Measurements from ENCODE around the gene GBX1. TPM values are rescaled to one million over a fixed set of nuclear protein-coding genes. Genes with fewer than 3 reads are reported as not detected.

The GBX1 gene
- total and polyA plus RNA-seq, 2 donors (not counting 3 experiments of a cell fraction or from before 2014, with no cell fraction given) = not detected

GRCh38 chr7:151128716-151129115 is 38.8 kb downstream of the GBX1 start:
- TF ChIP-seq FOS (IDR thresholded peaks at IDR 0.05; ENCODE audit: borderline replicate concordance, insufficient read depth, low read length) = no peak
- Histone ChIP-seq H3K9ac (replicated peaks; ENCODE audit: extremely low read depth, insufficient read depth, low read length) (no peak overlapping the region), H3K9me3 (replicated peaks; ENCODE audit: control insufficient read depth, insufficient read depth, low read length) (no peaks in the 10 kb centered on the region), H4K20me1 (replicated peaks; ENCODE audit: control insufficient read depth, extremely low read depth, insufficient read depth, low read length) (peaks cover 2% of the 10 kb centered on the region), H3K27ac (ENCODE audit: insufficient read depth, low read depth, low read length) (no peak overlapping the region), H3K4me1 (ENCODE audit: control insufficient read depth, extremely low read depth, insufficient read depth, low read length) (no peaks in the 10 kb centered on the region), H3K9me1 (replicated peaks; ENCODE audit: control insufficient read depth, extremely low read depth, insufficient read depth, low read length) (no peaks in the 10 kb centered on the region), H3K36me3 (ENCODE audit: control insufficient read depth in 2 of 2, extremely low read depth in 1 of 2, insufficient read depth in 2 of 2, low read length in 2 of 2) (peaks cover 4 to 66% of the 10 kb centered on the region in 2 experiments), H3K4me3 (replicated peaks in 1 of 3; ENCODE audit: insufficient read depth in 1 of 3, low read depth in 1 of 3, low read length in 3 of 3) (no peak overlapping the region), H3K4me2 (ENCODE audit: insufficient read depth, low read length) (no peak overlapping the region), H3K27me3 (ENCODE audit: control insufficient read depth in 2 of 2, insufficient read depth in 2 of 2, low read length in 2 of 2) (no peaks in the 10 kb centered on the region), H2AFZ (ENCODE audit: low read depth, low read length) (no peak overlapping the region), H3K79me2 (ENCODE audit: control insufficient read depth, insufficient read depth, low read length) (no peaks in the 10 kb centered on the region)
- BruUV-seq (replicated peaks) = no TSS peak
- intact Hi-C loops (cut with micrococcal nuclease) = no loop called here
- FAIRE-seq (no peak), DNase-seq (ENCODE audit: low read depth, low spot score) (no peak)
- dilution Hi-C loops (cut with MboI; ENCODE audit: extremely low pct_ligation_motif_present, low sequenced_read_pairs) = no loop called here
- CTCF ChIA-PET = interaction anchor here (1.0 kb wide), 1 partner anchor 116 kb away, joined by 4 read pairs; no protein-coding TSS in a partner anchor
- POLR2A ChIA-PET = no interaction called here

GRCh38 chr7:151128144-151128543 is 39.4 kb downstream of the GBX1 start:
- no peak for DNase-seq (ENCODE audit: low read depth, low spot score)
- ChIA-PET POLR2A (no interaction called here), CTCF (interaction anchor here (1.0 kb wide), 1 partner anchor 116 kb away, joined by 4 read pairs; no protein-coding TSS in a partner anchor)
- Histone ChIP-seq H3K9me3 (replicated peaks; ENCODE audit: control insufficient read depth, insufficient read depth, low read length) (no peaks in the 10 kb centered on the region), H3K36me3 (ENCODE audit: control insufficient read depth in 2 of 2, extremely low read depth in 1 of 2, insufficient read depth in 2 of 2, low read length in 2 of 2) (peaks cover 4 to 67% of the 10 kb centered on the region in 2 experiments), H3K9me1 (replicated peaks; ENCODE audit: control insufficient read depth, extremely low read depth, insufficient read depth, low read length) (no peaks in the 10 kb centered on the region), H3K4me2 (ENCODE audit: insufficient read depth, low read length) (no peak overlapping the region), H2AFZ (ENCODE audit: low read depth, low read length) (no peak overlapping the region), H3K9ac (replicated peaks; ENCODE audit: extremely low read depth, insufficient read depth, low read length) (no peak overlapping the region), H4K20me1 (replicated peaks; ENCODE audit: control insufficient read depth, extremely low read depth, insufficient read depth, low read length) (peaks cover 2% of the 10 kb centered on the region), H3K27me3 (ENCODE audit: control insufficient read depth in 2 of 2, insufficient read depth in 2 of 2, low read length in 2 of 2) (no peaks in the 10 kb centered on the region), H3K27ac (ENCODE audit: insufficient read depth, low read depth, low read length) (no peak overlapping the region), H3K4me3 (replicated peaks in 1 of 3; ENCODE audit: insufficient read depth in 1 of 3, low read depth in 1 of 3, low read length in 3 of 3) (no peak overlapping the region), H3K4me1 (ENCODE audit: control insufficient read depth, extremely low read depth, insufficient read depth, low read length) (no peaks in the 10 kb centered on the region), H3K79me2 (ENCODE audit: control insufficient read depth, insufficient read depth, low read length) (no peaks in the 10 kb centered on the region)
- dilution Hi-C loops (cut with MboI; ENCODE audit: extremely low pct_ligation_motif_present, low sequenced_read_pairs) = no loop called here
- BruUV-seq (replicated peaks) = no TSS peak
- FAIRE-seq = no peak
- intact Hi-C loops (cut with micrococcal nuclease) = no loop called here
- no peak for TF ChIP-seq FOS (IDR thresholded peaks at IDR 0.05; ENCODE audit: borderline replicate concordance, insufficient read depth, low read length)
- no peak for TF ChIP-seq POLR2A (IDR thresholded peaks at IDR 0.05; ENCODE audit: low read depth, low read length)
- no peak for TF ChIP-seq POLR2AphosphoS5 (IDR thresholded peaks at IDR 0.05; ENCODE audit: insufficient read depth, low read depth, low read length)
- TF ChIP-seq MYC (IDR thresholded peaks at IDR 0.05; ENCODE audit: low read depth, low read length) = no peak
- TF ChIP-seq MAX (IDR thresholded peaks at IDR 0.05; ENCODE audit: insufficient read depth, insufficient read length) = no peak
- no peak for TF ChIP-seq GATA2 (IDR thresholded peaks at IDR 0.05; ENCODE audit: insufficient read depth, insufficient read length, low read depth, low read length)
- no peak for TF ChIP-seq EZH2 (IDR thresholded peaks at IDR 0.05; ENCODE audit: borderline replicate concordance, low read depth, low read length, severe bottlenecking)
- no peak for TF ChIP-seq JUN (IDR thresholded peaks at IDR 0.05; ENCODE audit: borderline replicate concordance, insufficient read depth, insufficient read length, low read depth)
- TF ChIP-seq CTCF (IDR thresholded peaks at IDR 0.05; ENCODE audit: extremely low read depth in 1 of 2, insufficient read depth in 1 of 2, low read depth in 1 of 2, low read length in 2 of 2) = no peak

Data from endothelial cell of umbilical vein (primary cell).